ENCODE results near the gene C16orf92.

The C16orf92 gene

GRCh38 chr16:29989111-29989858, 33.7 kb upstream of the C16orf92 start:
- no peak for DNase-seq (ENCODE audit: low spot score)

- no peak for DNase-seq (ENCODE audit: low spot score)
These were observed 33.0 kb upstream of the C16orf92 start for GRCh38 chr16:29990034-29990433.

- no peak for DNase-seq (ENCODE audit: low spot score)
These were observed 32.0 kb upstream of the C16orf92 start for GRCh38 chr16:29990883-29991570.

- DNase-seq (ENCODE audit: low spot score) = no peak
These were observed 31.5 kb upstream of the C16orf92 start for GRCh38 chr16:29991571-29991904.

GRCh38 chr16:29992344-29992967, 30.5 kb upstream of the C16orf92 start:
- DNase-seq (ENCODE audit: low spot score) = no peak

GRCh38 chr16:29993191-29993902, 29.7 kb upstream of the C16orf92 start:
- no peak for DNase-seq (ENCODE audit: low spot score)

- no peak for DNase-seq (ENCODE audit: low spot score)
These were observed 28.9 kb upstream of the C16orf92 start for GRCh38 chr16:29993903-29994599.

GRCh38 chr16:29994600-29995323, 28.2 kb upstream of the C16orf92 start:
- DNase-seq (ENCODE audit: low spot score) = peak; percentile 63

- DNase-seq (ENCODE audit: low spot score) = peak; percentile 94
These were observed 27.6 kb upstream of the C16orf92 start, which contains the start of gene HIRIP3 for GRCh38 chr16:29995324-29995910. Gene HIRIP3 (minus strand): TSS chr16:29995617. CDS start chr16:29995605, 12 bp downstream.

GRCh38 chr16:29995911-29996765, 26.9 kb upstream of the C16orf92 start, which contains the start of gene INO80E:
Gene INO80E (plus strand): TSS chr16:29996241. CDS start chr16:29996311, 70 bp downstream.
- peak; percentile 98 for DNase-seq (ENCODE audit: low spot score)

GRCh38 chr16:29996766-29997250, 26.2 kb upstream of the C16orf92 start:
- DNase-seq (ENCODE audit: low spot score) = no peak

GRCh38 chr16:29999605-30000004, 23.4 kb upstream of the C16orf92 start:
- no peak for DNase-seq (ENCODE audit: low spot score)

GRCh38 chr16:30000735-30001631, 22.0 kb upstream of the C16orf92 start:
- DNase-seq (ENCODE audit: low spot score) = no peak

- no peak for DNase-seq (ENCODE audit: low spot score)
These were observed 20.2 kb upstream of the C16orf92 start for GRCh38 chr16:30002614-30003346.

GRCh38 chr16:30003670-30004423, 19.2 kb upstream of the C16orf92 start:
- no peak for DNase-seq (ENCODE audit: low spot score)

- DNase-seq (ENCODE audit: low spot score) = no peak
These were observed 18.6 kb upstream of the C16orf92 start for GRCh38 chr16:30004424-30004776.

- DNase-seq (ENCODE audit: low spot score) = no peak
These were observed 18.2 kb upstream of the C16orf92 start for GRCh38 chr16:30004811-30005242.

All from GM03348 (cell line).